HG03139 (cell line): Measurements from ENCODE around the gene FOXJ3.

ENCODE experiments used
- ATAC-seq: cut with Tn5 transposase; IDR thresholded peaks from one replicate; pipeline ENCODE4 v1.9.1; 2021; ENCODE audit not compliant: unreplicated experiment

FOXJ3 gene

GRCh38 chr1:42146626-42147320 is 188.3 kb downstream of the FOXJ3 start:
- no peak for ATAC-seq

GRCh38 chr1:42145764-42146625 is 189.0 kb downstream of the FOXJ3 start:
- ATAC-seq = no peak

- no peak for ATAC-seq
Observed at GRCh38 chr1:42145389-42145716, 189.7 kb downstream of the FOXJ3 start.

- no peak for ATAC-seq
Observed at GRCh38 chr1:42144711-42145388, 190.2 kb downstream of the FOXJ3 start.

- ATAC-seq = no peak
Observed at GRCh38 chr1:42143896-42144710, 190.9 kb downstream of the FOXJ3 start.

- ATAC-seq = no peak
Observed at GRCh38 chr1:42142894-42143675, 191.9 kb downstream of the FOXJ3 start.

GRCh38 chr1:42141978-42142377 is 193.1 kb downstream of the FOXJ3 start:
- no peak for ATAC-seq

- ATAC-seq = no peak
Observed at GRCh38 chr1:42140191-42140590, 194.8 kb downstream of the FOXJ3 start.

- ATAC-seq = no peak
Observed at GRCh38 chr1:42139444-42139843, 195.6 kb downstream of the FOXJ3 start.

GRCh38 chr1:42138586-42138985 is 196.4 kb downstream of the FOXJ3 start:
- ATAC-seq = no peak

- ATAC-seq = no peak
Observed at GRCh38 chr1:42137766-42138165, 197.3 kb downstream of the FOXJ3 start.

GRCh38 chr1:42136466-42136865 is 198.6 kb downstream of the FOXJ3 start:
- no peak for ATAC-seq

GRCh38 chr1:42135426-42135825 is 199.6 kb downstream of the FOXJ3 start:
- ATAC-seq = no peak

GRCh38 chr1:42133809-42134526 is 201.1 kb downstream of the FOXJ3 start:
- no peak for ATAC-seq

GRCh38 chr1:42133390-42133789 is 201.6 kb downstream of the FOXJ3 start:
- no peak for ATAC-seq

GRCh38 chr1:42130061-42130660 is 204.9 kb downstream of the FOXJ3 start:
- ATAC-seq = no peak

GRCh38 chr1:42128964-42129363 is 206.1 kb downstream of the FOXJ3 start:
- no peak for ATAC-seq

GRCh38 chr1:42128499-42128898 is 206.5 kb downstream of the FOXJ3 start:
- no peak for ATAC-seq

- no peak for ATAC-seq
Observed at GRCh38 chr1:42127767-42128166, 207.3 kb downstream of the FOXJ3 start.
